Keratinocyte (primary cell): ENCODE measurements around the gene EFCAB6. TPM values are rescaled to one million over a fixed set of nuclear protein-coding genes. Genes with fewer than 3 reads are reported as not detected.

Experiments
- DNase-seq: peaks from one replicate; pipeline ENCODE4 v3.0.0-alpha.2; 2011; ENCODE audit warnings: low read depth, missing footprints, low spot score
- FAIRE-seq: peaks from 2 replicates; lab custom pipeline; 2011; peaks lifted over from hg19 to GRCh38; lab: Jason Lieb, UNC
- H2AFZ ChIP-seq: 2 replicates; pipeline ENCODE4 v1.6.0; 2012; ENCODE audit warnings: low read length, control low read depth, inconsistent platforms; ENCODE audit not compliant: control insufficient read depth
- H3K27ac ChIP-seq: 2 replicates; pipeline ENCODE4 v1.5.1; 2011; ENCODE audit warnings: low read length; ENCODE audit not compliant: control insufficient read depth, insufficient read depth
- H3K27me3 ChIP-seq: 3 replicates; pipeline ENCODE4 v1.6.0; 2011; ENCODE audit warnings: low read length; ENCODE audit not compliant: control insufficient read depth, insufficient read depth; ENCODE audit errors: extremely low read depth
- H3K36me3 ChIP-seq, 2 experiments: 2 replicates in 1 of 2; 3 replicates in 1 of 2; pipeline ENCODE4 v1.5.1; 2011; ENCODE audit warnings: low read length in 2 of 2, mild to moderate bottlenecking in 1 of 2; ENCODE audit not compliant: control insufficient read depth in 2 of 2, insufficient read depth in 2 of 2; ENCODE audit errors: extremely low read depth in 1 of 2
- H3K4me1 ChIP-seq: 3 replicates; pipeline ENCODE4 v1.5.1; 2011; ENCODE audit warnings: low read length; ENCODE audit not compliant: control insufficient read depth, insufficient read depth; ENCODE audit errors: extremely low read depth
- H3K4me2 ChIP-seq: 3 replicates; pipeline ENCODE4 v1.6.0; 2011; ENCODE audit warnings: low read depth, low read length; ENCODE audit not compliant: control insufficient read depth, insufficient read depth; ENCODE audit errors: extremely low read depth
- H3K4me3 ChIP-seq, 3 experiments: fragments of 200-600 bp in 1 of 3; sonication (generic) in 1 of 3; 2 replicates in 2 of 3; 3 replicates in 1 of 3; pipeline ENCODE4 v1.5.1; 2011 to 2016; ENCODE audit warnings: low read length in 3 of 3, mild to moderate bottlenecking in 3 of 3, control low read depth in 2 of 3, inconsistent platforms in 1 of 3, low read depth in 1 of 3, mixed read lengths in 1 of 3, mixed run types in 1 of 3, moderate library complexity in 1 of 3; ENCODE audit not compliant: control insufficient read depth in 2 of 3, insufficient read depth in 2 of 3; ENCODE audit errors: extremely low read depth in 1 of 3
- H3K79me2 ChIP-seq: 2 replicates; pipeline ENCODE4 v1.6.0; 2012; ENCODE audit warnings: low read length; ENCODE audit not compliant: control insufficient read depth, insufficient read depth
- H3K9ac ChIP-seq: 3 replicates; pipeline ENCODE4 v1.6.0; 2011; ENCODE audit warnings: low read length; ENCODE audit not compliant: control insufficient read depth, insufficient read depth; ENCODE audit errors: extremely low read depth
- H3K9me1 ChIP-seq: 3 replicates; pipeline ENCODE4 v1.6.0; 2011; ENCODE audit warnings: low read length; ENCODE audit not compliant: control insufficient read depth, insufficient read depth; ENCODE audit errors: extremely low read depth
- H3K9me3 ChIP-seq: 2 replicates; pipeline ENCODE4 v1.5.1; 2012; ENCODE audit warnings: low read depth, low read length; ENCODE audit not compliant: control insufficient read depth
- H4K20me1 ChIP-seq: 3 replicates; pipeline ENCODE4 v1.6.0; 2011; ENCODE audit warnings: low read length; ENCODE audit not compliant: control insufficient read depth, insufficient read depth; ENCODE audit errors: extremely low read depth
- CTCF ChIP-seq, 3 experiments: IDR thresholded peaks in 1 of 3; conservative IDR thresholded peaks in 1 of 3; optimal IDR thresholded peaks in 1 of 3; 2 replicates in 2 of 3; 3 replicates in 1 of 3; pipeline versions ENCODE3 to v1.5.1; 2011; ENCODE audit warnings: low read length in 3 of 3, mild to moderate bottlenecking in 3 of 3, moderate library complexity in 2 of 3, control low read depth in 1 of 3, inconsistent platforms in 1 of 3; ENCODE audit not compliant: insufficient read depth in 2 of 3; ENCODE audit errors: extremely low read depth in 1 of 3
- EZH2 ChIP-seq: IDR thresholded peaks from one replicate; pipeline ENCODE4 v1.6.1; 2012; ENCODE audit warnings: inconsistent platforms, mild to moderate bottlenecking, low read length, moderate library complexity
- dilution Hi-C: fragments of 300-500 bp; cut with MboI; formaldehyde crosslinking; loops from one replicate; pipeline ENCODE4 v1.7.0; 2020; ENCODE audit warnings: low sequenced_read_pairs; ENCODE audit not compliant: extremely low pct_ligation_motif_present
- polyA plus RNA-seq, 5 experiments: library from polyadenylated mRNA; depleted of rRNA in 3 of 5; stranded (reverse) in 3 of 5; stranded (forward) in 1 of 5; unstranded in 1 of 5; fragments of >200 nt; gene quantifications; 1 replicate in 1 of 5; 2 replicates in 3 of 5; 3 replicates in 1 of 5; pipeline versions ENCODE4 v1.2.1 to v1.2.3, GENCODE V29; 2011 to 2012; ENCODE audit warnings: missing spikeins in 2 of 5, low read depth in 1 of 5, low replicate concordance in 1 of 5

Gene EFCAB6
- polyA plus RNA-seq, 1 donor (not counting 4 experiments of a cell fraction or from before 2014, with no cell fraction given): 0.18 TPM

- no peaks in the 10 kb centered on the region for H3K9me1 ChIP-seq
- no peaks in the 10 kb centered on the region for H4K20me1 ChIP-seq
- H3K4me3 ChIP-seq: no peak overlapping the region
- H2AFZ ChIP-seq: no peak overlapping the region
- dilution Hi-C loops: no loop called here
- no peaks in the 10 kb centered on the region for H3K4me1 ChIP-seq
- H3K79me2 ChIP-seq: no peaks in the 10 kb centered on the region
- no peaks in the 10 kb centered on the region for H3K36me3 ChIP-seq
- no peak overlapping the region for H3K9ac ChIP-seq
- H3K9me3 ChIP-seq: no peaks in the 10 kb centered on the region
- no peak for FAIRE-seq
- no peak for DNase-seq
- no peak overlapping the region for H3K27ac ChIP-seq
- TF ChIP-seq EZH2 (no peak), CTCF (optimal IDR thresholded peaks at IDR 0.05 in 1 of 3, IDR thresholded peaks at IDR 0.05 in 1 of 3, conservative IDR thresholded peaks at IDR 0.05 in 1 of 3; ENCODE audit: extremely low read depth in 1 of 3, insufficient read depth in 2 of 3, low read length in 3 of 3) (no peak)
- H3K4me2 ChIP-seq: no peak overlapping the region
- peaks cover 35% of the 10 kb centered on the region for H3K27me3 ChIP-seq
Measured at GRCh38 chr22:43849731-43850130, 37.6 kb upstream of the EFCAB6 start.

GRCh38 chr22:43848366-43849171, 36.5 kb upstream of the EFCAB6 start:
- DNase-seq: no peak

More at GRCh38 chr22:43848366-43849171, 36.5 kb upstream of the EFCAB6 start:
- dilution Hi-C loops: no loop called here
- no peak overlapping the region for H3K4me2 ChIP-seq
- no peak overlapping the region for H3K9ac ChIP-seq
- H3K9me3 ChIP-seq: no peaks in the 10 kb centered on the region
- H3K9me1 ChIP-seq: no peaks in the 10 kb centered on the region
- H4K20me1 ChIP-seq: no peaks in the 10 kb centered on the region
- H3K27me3 ChIP-seq: peaks cover 31% of the 10 kb centered on the region
- no peak overlapping the region for H3K4me3 ChIP-seq
- no peak overlapping the region for H2AFZ ChIP-seq
- TF ChIP-seq CTCF (optimal IDR thresholded peaks at IDR 0.05 in 1 of 3, IDR thresholded peaks at IDR 0.05 in 1 of 3, conservative IDR thresholded peaks at IDR 0.05 in 1 of 3; ENCODE audit: extremely low read depth in 1 of 3, insufficient read depth in 2 of 3, low read length in 3 of 3) (peak; percentile 9 to 48 (median 43)), EZH2 (no peak)
- H3K79me2 ChIP-seq: no peaks in the 10 kb centered on the region
- no peaks in the 10 kb centered on the region for H3K36me3 ChIP-seq
- no peaks in the 10 kb centered on the region for H3K4me1 ChIP-seq
- FAIRE-seq: no peak
- H3K27ac ChIP-seq: no peak overlapping the region
